Measurements from ENCODE around the gene PAX2. TPM values are rescaled to one million over a fixed set of nuclear protein-coding genes. Genes with fewer than 3 reads are reported as not detected.
"Not testable (repeated sequence)": the region's sequence is repeated elsewhere in the genome, so short reads cannot be mapped to it uniquely, and the experiment has no call there.

PAX2 gene
- total RNA-seq (2012; rRNA removed) = not detected in 2 replicates

- Histone ChIP-seq H3K4me3 (ENCODE audit: low read length) (peak within 1 kb of the TSS; percentile 49), H3K4me1 (ENCODE audit: control insufficient read depth, insufficient read depth, low read length) (no peaks in the 10 kb centered on the region), H3K27me3 (ENCODE audit: control insufficient read depth, insufficient read depth, low read length) (peaks cover 94% of the 10 kb centered on the region)
These were observed at the start of gene PAX2 for GRCh38 chr10:100744987-100745881. Gene PAX2 (plus strand): TSS chr10:100745582. CDS start chr10:100746261, 679 bp downstream.

GRCh38 chr10:100696477-100696901 lies 48.9 kb upstream of the PAX2 start:
- Histone ChIP-seq H3K9ac (ENCODE audit: low read depth, low read length) (no peak overlapping the region), H3K4me3 (ENCODE audit: low read length) (no peak overlapping the region), H3K27me3 (ENCODE audit: control insufficient read depth, insufficient read depth, low read length) (peaks cover 49% of the 10 kb centered on the region), H3K4me2 (ENCODE audit: low read length) (no peak overlapping the region), H3K36me3 (ENCODE audit: insufficient read depth, low read length) (no peaks in the 10 kb centered on the region), H3K4me1 (ENCODE audit: control insufficient read depth, insufficient read depth, low read length) (no peaks in the 10 kb centered on the region), H3K9me3 (replicated peaks; ENCODE audit: low read length) (no peaks in the 10 kb centered on the region)

More at GRCh38 chr10:100744987-100745881, at the start of gene PAX2:
- no peaks in the 10 kb centered on the region for H3K36me3 ChIP-seq (ENCODE audit: insufficient read depth, low read length)
- no peaks in the 10 kb centered on the region for H3K9me3 ChIP-seq (replicated peaks; ENCODE audit: low read length)
- no peak within 1 kb of the TSS for H3K9ac ChIP-seq (ENCODE audit: low read depth, low read length)
- peak within 1 kb of the TSS; percentile 75 for H3K4me2 ChIP-seq (ENCODE audit: low read length)

GRCh38 chr10:100697070-100697469 lies 48.3 kb upstream of the PAX2 start:
- no peaks in the 10 kb centered on the region for H3K4me1 ChIP-seq (ENCODE audit: control insufficient read depth, insufficient read depth, low read length)
- H3K9ac ChIP-seq (ENCODE audit: low read depth, low read length) = no peak overlapping the region
- no peaks in the 10 kb centered on the region for H3K9me3 ChIP-seq (replicated peaks; ENCODE audit: low read length)
- no peaks in the 10 kb centered on the region for H3K36me3 ChIP-seq (ENCODE audit: insufficient read depth, low read length)
- H3K4me3 ChIP-seq (ENCODE audit: low read length) = no peak overlapping the region
- H3K27me3 ChIP-seq (ENCODE audit: control insufficient read depth, insufficient read depth, low read length) = peaks cover 43% of the 10 kb centered on the region
- no peak overlapping the region for H3K4me2 ChIP-seq (ENCODE audit: low read length)

- H3K4me2 ChIP-seq (ENCODE audit: low read length) = no peak overlapping the region
- H3K27me3 ChIP-seq (ENCODE audit: control insufficient read depth, insufficient read depth, low read length) = peaks cover 42% of the 10 kb centered on the region
- H3K4me1 ChIP-seq (ENCODE audit: control insufficient read depth, insufficient read depth, low read length) = no peaks in the 10 kb centered on the region
- H3K4me3 ChIP-seq (ENCODE audit: low read length) = no peak overlapping the region
- no peak overlapping the region for H3K9ac ChIP-seq (ENCODE audit: low read depth, low read length)
- H3K9me3 ChIP-seq (replicated peaks; ENCODE audit: low read length) = no peaks in the 10 kb centered on the region
- no peaks in the 10 kb centered on the region for H3K36me3 ChIP-seq (ENCODE audit: insufficient read depth, low read length)
These were observed 47.8 kb upstream of the PAX2 start for GRCh38 chr10:100697631-100698030.

GRCh38 chr10:100701704-100702103 lies 43.7 kb upstream of the PAX2 start:
- H3K27me3 ChIP-seq (ENCODE audit: control insufficient read depth, insufficient read depth, low read length) = peaks cover 40% of the 10 kb centered on the region
- not testable (repeated sequence) for H3K36me3 ChIP-seq (ENCODE audit: insufficient read depth, low read length); H3K4me3 ChIP-seq (ENCODE audit: low read length); H3K9ac ChIP-seq (ENCODE audit: low read depth, low read length); H3K4me2 ChIP-seq (ENCODE audit: low read length); H3K4me1 ChIP-seq (ENCODE audit: control insufficient read depth, insufficient read depth, low read length); H3K9me3 ChIP-seq (replicated peaks; ENCODE audit: low read length)

GRCh38 chr10:100705139-100705538 lies 40.2 kb upstream of the PAX2 start:
- Histone ChIP-seq H3K4me2 (ENCODE audit: low read length) (no peak overlapping the region), H3K27me3 (ENCODE audit: control insufficient read depth, insufficient read depth, low read length) (peaks cover 44% of the 10 kb centered on the region), H3K9ac (ENCODE audit: low read depth, low read length) (no peak overlapping the region), H3K36me3 (ENCODE audit: insufficient read depth, low read length) (no peaks in the 10 kb centered on the region), H3K9me3 (replicated peaks; ENCODE audit: low read length) (no peaks in the 10 kb centered on the region), H3K4me1 (ENCODE audit: control insufficient read depth, insufficient read depth, low read length) (no peaks in the 10 kb centered on the region), H3K4me3 (ENCODE audit: low read length) (no peak overlapping the region)

GRCh38 chr10:100707261-100707848 lies 38.0 kb upstream of the PAX2 start:
- H3K27me3 ChIP-seq (ENCODE audit: control insufficient read depth, insufficient read depth, low read length) = peaks cover 56% of the 10 kb centered on the region

GRCh38 chr10:100709146-100710082 lies 36.0 kb upstream of the PAX2 start:
- no peak overlapping the region for H3K4me3 ChIP-seq (ENCODE audit: low read length)
- no peaks in the 10 kb centered on the region for H3K36me3 ChIP-seq (ENCODE audit: insufficient read depth, low read length)
- H3K27me3 ChIP-seq (ENCODE audit: control insufficient read depth, insufficient read depth, low read length) = peaks cover 70% of the 10 kb centered on the region
- H3K9me3 ChIP-seq (replicated peaks; ENCODE audit: low read length) = no peaks in the 10 kb centered on the region
- no peak overlapping the region for H3K4me2 ChIP-seq (ENCODE audit: low read length)
- H3K9ac ChIP-seq (ENCODE audit: low read depth, low read length) = no peak overlapping the region
- H3K4me1 ChIP-seq (ENCODE audit: control insufficient read depth, insufficient read depth, low read length) = no peaks in the 10 kb centered on the region

More at GRCh38 chr10:100707261-100707848, 38.0 kb upstream of the PAX2 start:
- no peaks in the 10 kb centered on the region for H3K9me3 ChIP-seq (replicated peaks; ENCODE audit: low read length)
- H3K9ac ChIP-seq (ENCODE audit: low read depth, low read length) = no peak overlapping the region
- H3K4me1 ChIP-seq (ENCODE audit: control insufficient read depth, insufficient read depth, low read length) = no peaks in the 10 kb centered on the region
- H3K4me3 ChIP-seq (ENCODE audit: low read length) = no peak overlapping the region
- no peak overlapping the region for H3K4me2 ChIP-seq (ENCODE audit: low read length)
- H3K36me3 ChIP-seq (ENCODE audit: insufficient read depth, low read length) = no peaks in the 10 kb centered on the region

- no peak overlapping the region for H3K9ac ChIP-seq (ENCODE audit: low read depth, low read length)
- peaks cover 79% of the 10 kb centered on the region for H3K27me3 ChIP-seq (ENCODE audit: control insufficient read depth, insufficient read depth, low read length)
- no peak overlapping the region for H3K4me3 ChIP-seq (ENCODE audit: low read length)
- no peaks in the 10 kb centered on the region for H3K9me3 ChIP-seq (replicated peaks; ENCODE audit: low read length)
- H3K4me1 ChIP-seq (ENCODE audit: control insufficient read depth, insufficient read depth, low read length) = no peaks in the 10 kb centered on the region
- no peak overlapping the region for H3K4me2 ChIP-seq (ENCODE audit: low read length)
- no peaks in the 10 kb centered on the region for H3K36me3 ChIP-seq (ENCODE audit: insufficient read depth, low read length)
These were observed 35.1 kb upstream of the PAX2 start for GRCh38 chr10:100710151-100710871.

GRCh38 chr10:100713049-100713858 lies 32.1 kb upstream of the PAX2 start:
- H3K4me2 ChIP-seq (ENCODE audit: low read length) = no peak overlapping the region
- H3K36me3 ChIP-seq (ENCODE audit: insufficient read depth, low read length) = no peaks in the 10 kb centered on the region
- peaks cover 93% of the 10 kb centered on the region for H3K27me3 ChIP-seq (ENCODE audit: control insufficient read depth, insufficient read depth, low read length)
- H3K9me3 ChIP-seq (replicated peaks; ENCODE audit: low read length) = no peaks in the 10 kb centered on the region
- no peaks in the 10 kb centered on the region for H3K4me1 ChIP-seq (ENCODE audit: control insufficient read depth, insufficient read depth, low read length)
- H3K9ac ChIP-seq (ENCODE audit: low read depth, low read length) = no peak overlapping the region
- no peak overlapping the region for H3K4me3 ChIP-seq (ENCODE audit: low read length)

All from skeletal muscle satellite cell (primary cell).